ENCODE measurements around the gene SPATA45.

Gene SPATA45

DNA sequence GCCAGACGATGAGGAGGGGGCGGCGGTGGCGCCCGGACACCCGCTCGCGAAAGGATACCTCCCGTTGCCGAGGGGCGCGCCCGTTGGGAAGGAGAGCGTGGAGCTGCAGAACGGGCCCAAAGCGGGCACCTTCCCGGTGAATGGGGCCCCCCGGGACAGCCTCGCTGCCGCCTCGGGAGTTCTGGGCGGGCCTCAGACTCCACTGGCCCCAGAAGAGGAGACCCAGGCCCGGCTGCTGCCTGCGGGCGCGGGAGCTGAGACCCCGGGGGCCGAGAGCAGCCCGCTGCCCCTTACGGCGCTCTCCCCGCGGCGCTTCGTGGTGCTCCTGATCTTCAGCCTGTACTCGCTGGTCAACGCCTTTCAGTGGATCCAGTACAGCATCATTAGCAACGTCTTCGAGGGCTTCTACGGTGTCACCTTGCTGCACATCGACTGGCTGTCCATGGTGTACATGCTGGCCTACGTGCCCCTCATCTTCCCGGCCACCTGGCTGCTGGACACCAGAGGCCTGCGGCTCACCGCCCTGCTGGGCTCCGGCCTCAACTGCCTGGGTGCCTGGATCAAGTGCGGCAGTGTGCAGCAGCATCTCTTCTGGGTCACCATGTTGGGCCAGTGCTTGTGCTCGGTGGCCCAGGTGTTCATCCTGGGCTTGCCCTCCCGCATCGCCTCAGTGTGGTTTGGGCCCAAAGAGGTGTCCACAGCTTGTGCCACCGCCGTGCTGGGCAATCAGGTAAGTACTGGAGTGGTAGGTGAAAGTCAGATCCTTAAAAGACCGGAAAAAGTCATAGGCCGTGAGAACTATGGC is 11.2 kb upstream of the SPATA45 start (continued):
- TF ChIP-seq PATZ1 (tag by site-specific recombination; IDR thresholded peaks at IDR 0.05) (peak; percentile 63), ZNF274 (IDR thresholded peaks at IDR 0.05; ENCODE audit: low read length) (no peak), ZNF274 (tag by site-specific recombination; IDR thresholded peaks at IDR 0.05; ENCODE audit: borderline replicate concordance) (no peak), ZNF48 (tag by site-specific recombination; IDR thresholded peaks at IDR 0.05) (no peak), ZNF560 (tag by site-specific recombination; IDR thresholded peaks at IDR 0.05; ENCODE audit: borderline replicate concordance) (no peak), ZNF2 (tag by site-specific recombination; IDR thresholded peaks at IDR 0.05) (peak; percentile 37; the same call in 1 of the 2 replicates), ZBTB8A (tag by site-specific recombination; IDR thresholded peaks at IDR 0.05) (peak; percentile 75), REPIN1 (tag by site-specific recombination; IDR thresholded peaks at IDR 0.05; ENCODE audit: low read depth) (0 out of 2 replicates have a peak, but pooled peaks have one; percentile 43), BCL11B (tag by site-specific recombination; IDR thresholded peaks at IDR 0.05; ENCODE audit: low read depth) (no peak), ZBTB48 (tag by site-specific recombination; IDR thresholded peaks at IDR 0.05) (peak; percentile 23; the same call in 1 of the 2 replicates), ZBTB17 (tag by site-specific recombination; IDR thresholded peaks at IDR 0.05) (peak; percentile 22; the same call in 1 of the 2 replicates), ZNF335 (tag by site-specific recombination; conservative IDR thresholded peaks at IDR 0.05) (peak; percentile 98), SALL2 (tag by site-specific recombination; IDR thresholded peaks at IDR 0.05; ENCODE audit: borderline replicate concordance) (no peak), ZNF121 (tag by site-specific recombination; IDR thresholded peaks at IDR 0.05) (peak; percentile 53; the same call in 1 of the 2 replicates), GLIS2 (tag by site-specific recombination; IDR thresholded peaks at IDR 0.05) (peak; percentile 63; the same call in 1 of the 2 replicates), ZNF433 (tag by site-specific recombination; IDR thresholded peaks at IDR 0.05; ENCODE audit: low read depth) (no peak)
- TF ChIP-seq, protein P1, sequence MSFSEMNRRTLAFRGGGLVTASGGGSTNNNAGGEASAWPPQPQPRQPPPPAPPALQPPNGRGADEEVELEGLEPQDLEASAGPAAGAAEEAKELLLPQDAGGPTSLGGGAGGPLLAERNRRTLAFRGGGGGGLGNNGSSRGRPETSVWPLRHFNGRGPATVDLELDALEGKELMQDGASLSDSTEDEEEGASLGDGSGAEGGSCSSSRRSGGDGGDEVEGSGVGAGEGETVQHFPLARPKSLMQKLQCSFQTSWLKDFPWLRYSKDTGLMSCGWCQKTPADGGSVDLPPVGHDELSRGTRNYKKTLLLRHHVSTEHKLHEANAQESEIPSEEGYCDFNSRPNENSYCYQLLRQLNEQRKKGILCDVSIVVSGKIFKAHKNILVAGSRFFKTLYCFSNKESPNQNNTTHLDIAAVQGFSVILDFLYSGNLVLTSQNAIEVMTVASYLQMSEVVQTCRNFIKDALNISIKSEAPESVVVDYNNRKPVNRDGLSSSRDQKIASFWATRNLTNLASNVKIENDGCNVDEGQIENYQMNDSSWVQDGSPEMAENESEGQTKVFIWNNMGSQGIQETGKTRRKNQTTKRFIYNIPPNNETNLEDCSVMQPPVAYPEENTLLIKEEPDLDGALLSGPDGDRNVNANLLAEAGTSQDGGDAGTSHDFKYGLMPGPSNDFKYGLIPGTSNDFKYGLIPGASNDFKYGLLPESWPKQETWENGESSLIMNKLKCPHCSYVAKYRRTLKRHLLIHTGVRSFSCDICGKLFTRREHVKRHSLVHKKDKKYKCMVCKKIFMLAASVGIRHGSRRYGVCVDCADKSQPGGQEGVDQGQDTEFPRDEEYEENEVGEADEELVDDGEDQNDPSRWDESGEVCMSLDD (tag by site-specific recombination; IDR thresholded peaks at IDR 0.05): peak; percentile 27; the same call in 1 of the 2 replicates

GRCh38 chr1:212857992-212858460 is 10.6 kb upstream of the SPATA45 start, which contains the start of gene FLVCR1:
FLVCR1 (plus strand) TSS chr1:212858275; CDS start chr1:212858453, 178 bp downstream.
- ChIA-PET CTCF (interaction anchor here (0.6 to 0.7 kb wide), 2 partner anchors 10 to 43 kb away, joined by 4 to 5 read pairs; partner anchors contain the start of gene SPATA45), POLR2A (interaction anchor here (0.6 to 1.6 kb wide), 24 partner anchors 9 to 1130 kb away, joined by 3 to 13 read pairs (median 4); partner anchors contain the start of genes ATF3, NSL1 and TATDN3)
- Histone ChIP-seq H3K4me1 (ENCODE audit: control insufficient read depth, insufficient read depth, low read length) (peaks cover 5% of the 10 kb centered on the region; the same call in 1 of the 2 replicates), H3K9me3 (ENCODE audit: control insufficient read depth, insufficient read depth, low read depth, low read length) (no peaks in the 10 kb centered on the region), H3K27ac (ENCODE audit: extremely low read depth, low read depth, low read length) (peak within 1 kb of the TSS; percentile 84), H3K4me3 (ENCODE audit: low read depth, low read length) (peak within 1 kb of the TSS; percentile 81), H3K36me3 (ENCODE audit: control insufficient read depth in 2 of 2, insufficient read depth in 1 of 2, low read length in 2 of 2) (peaks cover 5 to 18% of the 10 kb centered on the region in 2 experiments)
- TF ChIP-seq, protein P2, sequence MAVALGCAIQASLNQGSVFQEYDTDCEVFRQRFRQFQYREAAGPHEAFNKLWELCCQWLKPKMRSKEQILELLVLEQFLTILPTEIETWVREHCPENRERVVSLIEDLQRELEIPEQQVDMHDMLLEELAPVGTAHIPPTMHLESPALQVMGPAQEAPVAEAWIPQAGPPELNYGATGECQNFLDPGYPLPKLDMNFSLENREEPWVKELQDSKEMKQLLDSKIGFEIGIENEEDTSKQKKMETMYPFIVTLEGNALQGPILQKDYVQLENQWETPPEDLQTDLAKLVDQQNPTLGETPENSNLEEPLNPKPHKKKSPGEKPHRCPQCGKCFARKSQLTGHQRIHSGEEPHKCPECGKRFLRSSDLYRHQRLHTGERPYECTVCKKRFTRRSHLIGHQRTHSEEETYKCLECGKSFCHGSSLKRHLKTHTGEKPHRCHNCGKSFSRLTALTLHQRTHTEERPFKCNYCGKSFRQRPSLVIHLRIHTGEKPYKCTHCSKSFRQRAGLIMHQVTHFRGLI (tag by site-specific recombination; IDR thresholded peaks at IDR 0.05): no peak
- TF ChIP-seq HOXA7 (CRISPR knock-in tag; IDR thresholded peaks at IDR 0.05; ENCODE audit: borderline replicate concordance) (no peak), ZNF626 (tag by site-specific recombination; IDR thresholded peaks at IDR 0.05) (no peak), FEZF1 (tag by site-specific recombination; IDR thresholded peaks at IDR 0.05) (no peak; the same call in none of the 2 replicates), ZBTB20 (tag by site-specific recombination; IDR thresholded peaks at IDR 0.05) (peak; percentile 96), BCL11B (tag by site-specific recombination; IDR thresholded peaks at IDR 0.05; ENCODE audit: low read depth) (peak; percentile 53; the same call in 1 of the 2 replicates)
- TF ChIP-seq, protein P3, sequence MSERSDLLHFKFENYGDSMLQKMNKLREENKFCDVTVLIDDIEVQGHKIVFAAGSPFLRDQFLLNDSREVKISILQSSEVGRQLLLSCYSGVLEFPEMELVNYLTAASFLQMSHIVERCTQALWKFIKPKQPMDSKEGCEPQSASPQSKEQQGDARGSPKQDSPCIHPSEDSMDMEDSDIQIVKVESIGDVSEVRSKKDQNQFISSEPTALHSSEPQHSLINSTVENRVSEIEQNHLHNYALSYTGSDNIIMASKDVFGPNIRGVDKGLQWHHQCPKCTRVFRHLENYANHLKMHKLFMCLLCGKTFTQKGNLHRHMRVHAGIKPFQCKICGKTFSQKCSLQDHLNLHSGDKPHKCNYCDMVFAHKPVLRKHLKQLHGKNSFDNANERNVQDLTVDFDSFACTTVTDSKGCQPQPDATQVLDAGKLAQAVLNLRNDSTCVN (tag by site-specific recombination; optimal IDR thresholded peaks at IDR 0.05): peak; percentile 100
- TF ChIP-seq, protein P4, sequence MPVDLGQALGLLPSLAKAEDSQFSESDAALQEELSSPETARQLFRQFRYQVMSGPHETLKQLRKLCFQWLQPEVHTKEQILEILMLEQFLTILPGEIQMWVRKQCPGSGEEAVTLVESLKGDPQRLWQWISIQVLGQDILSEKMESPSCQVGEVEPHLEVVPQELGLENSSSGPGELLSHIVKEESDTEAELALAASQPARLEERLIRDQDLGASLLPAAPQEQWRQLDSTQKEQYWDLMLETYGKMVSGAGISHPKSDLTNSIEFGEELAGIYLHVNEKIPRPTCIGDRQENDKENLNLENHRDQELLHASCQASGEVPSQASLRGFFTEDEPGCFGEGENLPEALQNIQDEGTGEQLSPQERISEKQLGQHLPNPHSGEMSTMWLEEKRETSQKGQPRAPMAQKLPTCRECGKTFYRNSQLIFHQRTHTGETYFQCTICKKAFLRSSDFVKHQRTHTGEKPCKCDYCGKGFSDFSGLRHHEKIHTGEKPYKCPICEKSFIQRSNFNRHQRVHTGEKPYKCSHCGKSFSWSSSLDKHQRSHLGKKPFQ (tag by site-specific recombination; IDR thresholded peaks at IDR 0.05): no peak
